Ascending aorta (tissue), 2 donors: ENCODE measurements around the gene FAM9B. TPM values are rescaled to one million over a fixed set of nuclear protein-coding genes. Genes with fewer than 3 reads are reported as not detected.
"Not testable (repeated sequence)": the region's sequence is repeated elsewhere in the genome, so short reads cannot be mapped to it uniquely, and the experiment has no call there.

ENCODE experiments used
- DNase-seq, 2 donors: peaks; one replicate each; pipeline ENCODE4 v3.0.0-alpha.2; 2019; ENCODE audit warnings: low spot score in 2 of 2
- H3K27ac ChIP-seq, 2 donors: fragments of 200-600 bp; sonication (generic); one replicate each; pipeline ENCODE4 v1.5.1; 2016 to 2017; ENCODE audit warnings: mild to moderate bottlenecking in 1 of 2
- H3K27me3 ChIP-seq: fragments of 200-600 bp; sonication (generic); one replicate; pipeline ENCODE4 v1.5.1; 2017
- H3K36me3 ChIP-seq, 2 donors: fragments of 200-600 bp; sonication (generic); one replicate each; pipeline ENCODE4 v1.5.1; 2016
- H3K4me1 ChIP-seq, 2 donors: fragments of 200-600 bp; sonication (generic); one replicate each; pipeline ENCODE4 v1.5.1; 2016 to 2017; ENCODE audit warnings: mild to moderate bottlenecking in 1 of 2
- H3K4me3 ChIP-seq, 2 donors: fragments of 200-600 bp; sonication (generic); one replicate each; pipeline ENCODE4 v1.5.1; 2016 to 2017; ENCODE audit warnings: mild to moderate bottlenecking in 1 of 2
- H3K9me3 ChIP-seq, 2 donors: fragments of 200-600 bp; sonication (generic); one replicate each; pipeline ENCODE4 v1.5.1; 2016
- intact Hi-C: fragments of 100-400 bp; cut with DNase I; formaldehyde crosslinking; loops from one replicate; pipeline ENCODE4 v1.15.1; 2023
- total RNA-seq: library from RNA; depleted of rRNA; stranded (reverse); fragments of >200 nt; gene quantifications from one replicate; pipeline ENCODE4 v1.1.0, GENCODE V29; 2016
- TF ChIP-seq, protein P1 (sequence below), 3 experiments: fragments of 200-600 bp in 2 of 3; fragments of 450-650 bp in 1 of 3; sonication (generic) in 2 of 3; IDR thresholded peaks; one replicate each; pipeline ENCODE4 v1.5.1; 2016 to 2019; ENCODE audit warnings: antibody characterized with exemption in 3 of 3, mild to moderate bottlenecking in 1 of 3, moderate library complexity in 1 of 3

FAM9B gene
- total RNA-seq, 1 donor from 2014 or later: not detected

DNA sequence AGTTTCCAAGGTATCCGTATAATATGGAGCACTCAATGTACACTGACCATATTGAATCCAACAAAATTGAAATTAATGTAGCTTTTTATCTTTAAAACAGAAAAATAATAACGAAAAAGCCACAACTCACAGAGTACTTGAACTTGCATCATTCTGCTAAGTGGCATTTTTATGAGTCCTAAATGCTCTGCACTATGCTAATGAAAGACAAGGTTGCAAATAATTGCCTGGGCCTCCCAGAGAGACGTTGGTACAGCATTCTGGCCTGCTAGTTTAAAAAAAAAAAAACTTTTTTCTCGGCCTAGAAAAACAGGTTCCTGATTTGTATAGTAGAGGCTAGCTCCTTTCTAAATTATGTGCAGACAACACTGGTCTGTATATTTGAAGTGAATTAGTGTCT lies 4.3 kb upstream of the FAM9B start:
- H3K4me1 ChIP-seq: no peaks in the 10 kb centered on the region
- H3K4me3 ChIP-seq: no peak overlapping the region
- intact Hi-C loops: no loop called here
- no peaks in the 10 kb centered on the region for H3K36me3 ChIP-seq
- H3K9me3 ChIP-seq: no peaks in the 10 kb centered on the region
- TF ChIP-seq, protein P1, sequence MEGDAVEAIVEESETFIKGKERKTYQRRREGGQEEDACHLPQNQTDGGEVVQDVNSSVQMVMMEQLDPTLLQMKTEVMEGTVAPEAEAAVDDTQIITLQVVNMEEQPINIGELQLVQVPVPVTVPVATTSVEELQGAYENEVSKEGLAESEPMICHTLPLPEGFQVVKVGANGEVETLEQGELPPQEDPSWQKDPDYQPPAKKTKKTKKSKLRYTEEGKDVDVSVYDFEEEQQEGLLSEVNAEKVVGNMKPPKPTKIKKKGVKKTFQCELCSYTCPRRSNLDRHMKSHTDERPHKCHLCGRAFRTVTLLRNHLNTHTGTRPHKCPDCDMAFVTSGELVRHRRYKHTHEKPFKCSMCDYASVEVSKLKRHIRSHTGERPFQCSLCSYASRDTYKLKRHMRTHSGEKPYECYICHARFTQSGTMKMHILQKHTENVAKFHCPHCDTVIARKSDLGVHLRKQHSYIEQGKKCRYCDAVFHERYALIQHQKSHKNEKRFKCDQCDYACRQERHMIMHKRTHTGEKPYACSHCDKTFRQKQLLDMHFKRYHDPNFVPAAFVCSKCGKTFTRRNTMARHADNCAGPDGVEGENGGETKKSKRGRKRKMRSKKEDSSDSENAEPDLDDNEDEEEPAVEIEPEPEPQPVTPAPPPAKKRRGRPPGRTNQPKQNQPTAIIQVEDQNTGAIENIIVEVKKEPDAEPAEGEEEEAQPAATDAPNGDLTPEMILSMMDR (IDR thresholded peaks at IDR 0.05): no peak
- no peaks in the 10 kb centered on the region for H3K27me3 ChIP-seq
- no peak for DNase-seq
- H3K27ac ChIP-seq: no peak overlapping the region

DNA sequence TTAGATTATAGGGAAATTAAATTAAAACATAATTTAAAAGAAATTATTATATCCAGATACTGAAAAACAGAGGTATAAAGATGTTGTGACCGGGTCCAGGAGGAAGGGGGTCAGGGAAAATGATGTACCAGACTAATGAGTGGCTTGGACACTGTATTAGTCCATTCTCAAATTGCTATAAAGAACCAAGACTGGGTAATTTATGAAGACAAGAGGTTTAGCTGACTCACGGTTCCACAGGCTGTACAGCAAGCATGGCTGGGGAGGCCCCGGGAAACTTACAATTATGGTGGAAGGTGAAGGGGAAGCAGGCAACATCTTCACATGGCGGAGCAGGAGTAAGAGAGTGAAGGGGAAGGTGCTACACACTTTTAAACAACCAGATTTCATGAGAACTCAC lies 3.4 kb upstream of the FAM9B start:
- no peak for DNase-seq
- Histone ChIP-seq H3K27ac (no peak overlapping the region), H3K4me1 (no peaks in the 10 kb centered on the region), H3K9me3 (no peaks in the 10 kb centered on the region), H3K27me3 (no peaks in the 10 kb centered on the region), H3K4me3 (no peak overlapping the region), H3K36me3 (no peaks in the 10 kb centered on the region)
- intact Hi-C loops: no loop called here
- TF ChIP-seq, protein P1 (IDR thresholded peaks at IDR 0.05): no peak

DNA sequence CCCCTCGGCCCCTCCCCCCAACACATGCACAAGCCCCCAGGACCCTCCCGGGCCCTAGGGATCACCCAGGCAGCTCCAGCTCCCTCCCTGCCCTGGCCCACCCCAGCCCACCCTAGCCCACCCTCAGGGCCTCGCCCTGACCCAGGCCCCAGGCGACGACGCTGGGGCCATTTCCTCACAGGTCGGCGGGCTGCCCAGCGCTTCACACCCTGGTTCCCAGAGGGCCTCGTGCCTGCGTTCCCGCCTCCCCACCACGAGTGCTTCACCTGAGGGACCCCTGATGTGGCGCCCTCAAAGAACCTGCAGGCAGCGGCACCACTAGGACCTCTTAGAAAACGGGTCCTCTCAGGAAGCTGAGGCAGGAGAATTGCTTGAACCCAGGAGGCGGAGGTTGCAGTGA lies 341 bp downstream of the FAM9B start:
- H3K27ac ChIP-seq: no peak overlapping the region
- TF ChIP-seq, protein P1 (IDR thresholded peaks at IDR 0.05): no peak
- H3K36me3 ChIP-seq: no peaks in the 10 kb centered on the region
- no peaks in the 10 kb centered on the region for H3K4me1 ChIP-seq
- H3K27me3 ChIP-seq: no peaks in the 10 kb centered on the region
- no peak for DNase-seq
- no peaks in the 10 kb centered on the region for H3K9me3 ChIP-seq
- intact Hi-C loops: no loop called here
- no peak overlapping the region for H3K4me3 ChIP-seq

DNA sequence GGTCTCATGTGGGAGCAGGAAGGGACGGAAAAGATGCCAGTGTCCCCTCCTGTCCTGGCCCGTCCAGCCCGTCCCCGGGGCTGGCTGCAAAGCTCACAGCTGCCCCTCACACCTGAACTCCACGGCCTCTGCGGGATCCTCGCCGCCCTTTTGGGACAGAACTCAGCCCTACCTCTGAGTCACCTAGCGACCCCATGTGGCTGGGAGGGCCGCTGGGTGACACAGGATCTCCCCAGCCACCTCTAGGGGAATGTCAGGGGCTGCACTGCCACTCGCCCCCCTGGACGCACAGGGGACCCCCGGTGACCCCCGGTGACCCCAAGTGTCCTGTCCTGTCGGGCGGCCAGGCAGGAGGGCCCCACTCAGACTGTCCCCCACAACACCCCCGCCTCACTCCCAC lies 748 bp downstream of the FAM9B start:
- Histone ChIP-seq H3K27ac (no peak overlapping the region), H3K9me3 (no peaks in the 10 kb centered on the region), H3K27me3 (no peaks in the 10 kb centered on the region), H3K4me1 (no peaks in the 10 kb centered on the region), H3K36me3 (no peaks in the 10 kb centered on the region), H3K4me3 (no peak overlapping the region)
- TF ChIP-seq, protein P1 (IDR thresholded peaks at IDR 0.05): no peak
- intact Hi-C loops: no loop called here
- no peak for DNase-seq

DNA sequence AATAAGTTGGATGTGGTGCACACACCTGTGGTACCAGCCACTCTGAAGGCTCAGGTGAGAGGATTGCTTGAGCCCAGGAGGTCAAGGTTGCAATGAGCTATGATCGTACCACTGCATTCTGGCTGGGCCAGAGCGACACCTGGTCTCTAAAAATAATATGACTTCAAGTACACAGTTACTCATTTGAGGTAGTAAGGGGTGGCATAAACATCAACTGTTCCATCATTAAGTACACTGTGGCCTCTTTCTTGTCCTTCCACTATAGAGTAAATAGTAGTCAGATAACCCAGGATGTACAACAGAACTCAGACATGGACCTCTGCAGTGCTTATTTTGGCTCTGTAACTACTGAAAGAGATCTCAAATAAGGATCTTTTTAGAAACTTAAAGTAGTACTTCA lies 10.6 kb downstream of the FAM9B start:
- no peaks in the 10 kb centered on the region for H3K9me3 ChIP-seq
- no peaks in the 10 kb centered on the region for H3K27me3 ChIP-seq
- H3K27ac ChIP-seq: no peak overlapping the region
- no peaks in the 10 kb centered on the region for H3K36me3 ChIP-seq
- H3K4me3 ChIP-seq: no peak overlapping the region
- DNase-seq: no peak
- no peaks in the 10 kb centered on the region for H3K4me1 ChIP-seq
- TF ChIP-seq, protein P1 (IDR thresholded peaks at IDR 0.05): no peak
- intact Hi-C loops: no loop called here

DNA sequence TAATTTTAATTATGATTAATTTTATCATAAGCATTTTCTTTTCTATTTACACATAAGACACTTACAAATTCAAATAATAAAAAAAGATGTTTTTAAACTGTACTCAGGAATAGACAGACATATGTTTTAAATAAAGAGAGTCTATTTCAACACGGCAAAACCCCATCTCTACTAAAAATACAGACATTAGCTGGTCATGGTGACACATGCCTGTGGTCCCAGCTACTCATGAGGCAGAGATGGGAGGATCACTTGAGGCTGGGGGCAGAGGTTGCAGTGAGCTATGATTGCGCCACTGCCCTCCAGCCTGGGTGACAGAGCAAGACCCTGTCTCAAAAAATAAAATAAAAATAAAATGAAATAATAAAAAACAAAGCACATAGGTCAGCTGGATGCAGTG lies 14.8 kb downstream of the FAM9B start:
- no peak overlapping the region for H3K4me3 ChIP-seq
- DNase-seq: no peak
- intact Hi-C loops: no loop called here
- TF ChIP-seq, protein P1 (IDR thresholded peaks at IDR 0.05): no peak
- no peaks in the 10 kb centered on the region for H3K9me3 ChIP-seq
- H3K36me3 ChIP-seq: no peaks in the 10 kb centered on the region
- no peaks in the 10 kb centered on the region for H3K4me1 ChIP-seq
- no peaks in the 10 kb centered on the region for H3K27me3 ChIP-seq
- no peak overlapping the region for H3K27ac ChIP-seq

DNA sequence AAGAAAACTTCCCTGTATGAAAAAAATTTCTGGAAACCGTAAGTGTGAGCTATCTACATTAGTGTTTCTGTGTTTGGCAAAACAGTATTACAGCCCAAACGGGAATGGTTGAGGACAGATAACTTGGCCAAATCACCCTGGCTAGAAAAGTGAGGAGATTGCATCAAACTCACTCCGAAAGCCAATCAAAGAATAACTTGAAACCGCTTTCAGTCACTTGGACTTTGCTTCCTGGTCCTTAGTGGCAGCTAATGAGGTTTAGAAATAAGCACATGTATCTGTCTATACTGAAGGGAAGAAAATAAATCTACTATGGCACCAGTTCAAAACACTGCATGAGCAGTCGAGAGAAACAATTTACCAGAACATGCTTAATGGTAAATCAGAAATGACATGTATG lies 15.6 kb downstream of the FAM9B start:
- H3K27me3 ChIP-seq, H3K4me1 ChIP-seq, DNase-seq, intact Hi-C loops, H3K9me3 ChIP-seq, H3K4me3 ChIP-seq, H3K27ac ChIP-seq, H3K36me3 ChIP-seq: not testable (repeated sequence)
